GM23248 (cell line): Measurements from ENCODE around the gene EFCAB7.

Source experiments
- EZH2 ChIP-seq: fragments of 200-600 bp; sonication (generic); IDR thresholded peaks from 2 replicates; pipeline ENCODE4 v1.6.1; 2018; ENCODE audit warnings: antibody characterized with exemption, mild to moderate bottlenecking; ENCODE audit not compliant: insufficient read depth, poor library complexity, severe bottlenecking
- EZH2phosphoT487 ChIP-seq: fragments of 200-600 bp; sonication (generic); IDR thresholded peaks from 2 replicates; pipeline ENCODE4 v1.6.1; 2018; ENCODE audit warnings: antibody characterized with exemption, moderate library complexity, mild to moderate bottlenecking, low read depth; ENCODE audit not compliant: insufficient read depth

GRCh38 chr1:63516629-63517028, 6.7 kb upstream of the EFCAB7 start:
- TF ChIP-seq EZH2 (no peak), EZH2phosphoT487 (no peak)
